GM21526 (cell line): ENCODE measurements around the gene NAMPT.
"Not testable (repeated sequence)": the region's sequence is repeated elsewhere in the genome, so short reads cannot be mapped to it uniquely, and the experiment has no call there.

Experiments
- ATAC-seq: cut with Tn5 transposase; IDR thresholded peaks from one replicate; pipeline ENCODE4 v1.9.1; 2021; ENCODE audit warnings: moderate library complexity; ENCODE audit not compliant: unreplicated experiment, low FRiP score

Gene NAMPT

GRCh38 chr7:106238830-106239229, 46.0 kb downstream of the NAMPT start:
- ATAC-seq, result no peak

- no peak for ATAC-seq
Measured at GRCh38 chr7:106236065-106236464, 48.7 kb downstream of the NAMPT start.

GRCh38 chr7:106234425-106234824, 50.4 kb downstream of the NAMPT start:
- no peak for ATAC-seq

GRCh38 chr7:106231856-106232490, 52.8 kb downstream of the NAMPT start:
- no peak for ATAC-seq

GRCh38 chr7:106225856-106226255, 58.9 kb downstream of the NAMPT start:
- ATAC-seq, result no peak

- no peak for ATAC-seq
Measured at GRCh38 chr7:106224797-106225196, 60.0 kb downstream of the NAMPT start.

- no peak for ATAC-seq
Measured at GRCh38 chr7:106223156-106223555, 61.6 kb downstream of the NAMPT start.

- no peak for ATAC-seq
Measured at GRCh38 chr7:106222545-106222944, 62.2 kb downstream of the NAMPT start.

- no peak for ATAC-seq
Measured at GRCh38 chr7:106220307-106220706, 64.5 kb downstream of the NAMPT start.

- no peak for ATAC-seq
Measured at GRCh38 chr7:106219170-106219569, 65.6 kb downstream of the NAMPT start.

GRCh38 chr7:106218546-106218945, 66.2 kb downstream of the NAMPT start:
- ATAC-seq, result no peak

- ATAC-seq, result no peak
Measured at GRCh38 chr7:106216923-106217542, 67.8 kb downstream of the NAMPT start.

GRCh38 chr7:106216517-106216922, 68.3 kb downstream of the NAMPT start:
- ATAC-seq, result no peak

- ATAC-seq, result no peak
Measured at GRCh38 chr7:106215868-106216516, 68.8 kb downstream of the NAMPT start.

GRCh38 chr7:106208944-106209343, 75.8 kb downstream of the NAMPT start:
- ATAC-seq, result not testable (repeated sequence)

GRCh38 chr7:106206826-106207541, 77.8 kb downstream of the NAMPT start:
- ATAC-seq, result no peak

- no peak for ATAC-seq
Measured at GRCh38 chr7:106205621-106206222, 79.1 kb downstream of the NAMPT start.

- ATAC-seq, result no peak
Measured at GRCh38 chr7:106203473-106203872, 81.3 kb downstream of the NAMPT start.

GRCh38 chr7:106201164-106201563, 83.6 kb downstream of the NAMPT start:
- ATAC-seq, result no peak

- no peak for ATAC-seq
Measured at GRCh38 chr7:106199813-106200364, 84.9 kb downstream of the NAMPT start.

GRCh38 chr7:106199024-106199423, 85.8 kb downstream of the NAMPT start:
- no peak for ATAC-seq
